ENCODE results near the gene ADAMTSL5. TPM values are rescaled to one million over a fixed set of nuclear protein-coding genes. Genes with fewer than 3 reads are reported as not detected.

ADAMTSL5 gene
- total RNA-seq, 5 donors from 2014 or later (not counting 1 experiment from before 2014, with no cell fraction given), result 5.7 to 7.9 (median 6.9) TPM

DNA sequence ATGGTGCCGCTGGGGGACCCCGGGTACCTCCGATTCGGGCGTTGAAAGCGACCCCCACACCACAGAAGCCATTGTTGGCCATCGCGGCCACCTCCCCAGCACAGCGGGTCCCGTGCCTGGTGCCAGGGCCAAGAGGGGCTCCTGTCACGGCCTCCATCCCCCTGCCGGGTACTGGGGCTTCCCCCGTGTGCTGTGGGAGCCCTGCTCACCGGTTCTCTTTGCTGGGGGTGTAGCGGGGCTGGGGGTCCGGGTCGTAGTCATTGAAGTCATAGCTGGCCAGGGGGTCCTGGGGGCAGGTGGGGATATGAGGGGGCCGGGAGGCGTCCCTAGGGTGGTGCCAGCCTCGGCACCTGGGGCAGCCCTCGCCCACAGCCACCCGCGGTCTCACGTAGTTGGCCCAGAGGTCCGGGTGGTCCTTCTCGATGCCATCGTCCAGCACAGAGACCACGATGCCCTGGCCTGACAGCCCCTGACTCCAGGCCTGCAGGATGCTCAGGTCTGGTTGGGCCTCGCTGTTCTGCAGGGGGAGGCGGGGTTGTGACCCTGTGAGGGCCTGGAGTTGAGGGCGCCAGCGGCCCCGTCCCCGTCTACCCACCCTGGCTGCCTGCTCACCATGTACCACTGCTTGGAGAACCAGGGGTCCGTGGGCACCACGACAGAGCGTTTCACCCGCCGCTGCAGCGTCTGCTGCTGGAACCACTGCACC, 25.1 kb downstream of the ADAMTSL5 start:
- POLR2A ChIA-PET, result no interaction called here
- no peaks in the 10 kb centered on the region for H3K36me3 ChIP-seq (ENCODE audit: control insufficient read depth in 2 of 2, extremely low read depth in 1 of 2, insufficient read depth in 1 of 2, low read length in 1 of 2)

DNA sequence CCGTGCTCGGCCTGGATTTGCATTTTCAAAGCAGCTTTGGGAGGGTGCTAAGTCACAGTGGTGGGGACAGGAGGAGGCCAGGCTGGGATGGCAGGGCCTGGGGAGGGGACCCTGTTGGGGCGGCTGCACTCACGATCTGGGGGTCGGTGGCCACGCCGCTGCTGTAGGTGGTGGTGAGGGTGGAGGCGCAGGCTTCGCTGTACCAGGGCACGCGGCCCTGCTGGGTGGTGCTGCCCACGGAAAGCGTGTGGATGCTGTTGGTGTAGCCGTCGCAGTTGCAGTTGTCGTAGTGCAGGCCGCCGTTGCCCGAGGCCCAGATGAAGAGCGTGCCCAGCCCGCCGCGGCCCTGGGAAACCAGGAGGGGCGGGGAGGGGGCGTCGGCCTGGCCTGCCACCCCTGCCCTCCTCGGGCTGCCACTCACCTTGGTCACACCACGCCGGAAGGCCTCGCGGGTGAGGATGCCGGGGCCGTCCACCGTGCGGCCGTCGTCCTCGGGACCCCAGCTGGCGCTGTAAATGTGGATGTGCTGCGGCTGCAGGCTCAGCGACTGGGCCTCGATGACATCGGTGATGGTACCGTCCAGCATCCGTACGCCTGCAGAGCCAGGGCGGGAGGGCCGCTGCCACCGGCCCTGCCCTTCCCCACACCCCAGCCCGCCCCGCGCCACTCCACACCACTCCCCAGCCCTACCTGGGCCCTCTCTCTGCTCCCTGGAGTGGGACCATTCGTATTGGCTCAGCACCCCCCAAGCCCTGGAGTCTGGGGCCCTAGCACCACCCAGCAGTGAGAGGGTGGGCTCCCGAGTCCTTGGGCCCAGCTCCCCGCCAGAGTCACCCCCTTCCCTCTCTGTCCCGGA, 25.9 kb downstream of the ADAMTSL5 start:
- no peaks in the 10 kb centered on the region for H3K9me3 Mint-ChIP-seq
- no peak overlapping the region for H3K27ac Mint-ChIP-seq
- no peaks in the 10 kb centered on the region for H3K27me3 Mint-ChIP-seq
- H3K27me3 ChIP-seq (replicated peaks in 1 of 2; ENCODE audit: control insufficient read depth in 2 of 2, extremely low read depth in 1 of 2, insufficient read depth in 2 of 2, low read length in 1 of 2), result peaks cover 0 to 8% of the 10 kb centered on the region in 2 experiments
- peaks cover 0 to 22% of the 10 kb centered on the region in 2 experiments for H3K4me1 ChIP-seq (ENCODE audit: control insufficient read depth in 1 of 2, extremely low read depth in 1 of 2, insufficient read depth in 2 of 2, low read length in 2 of 2)
- H3K36me3 ChIP-seq (ENCODE audit: control insufficient read depth in 2 of 2, extremely low read depth in 1 of 2, insufficient read depth in 1 of 2, low read length in 1 of 2), result no peaks in the 10 kb centered on the region
- H3K4me3 ChIP-seq (ENCODE audit: control insufficient read depth in 1 of 2, extremely low read depth in 1 of 2, low read length in 1 of 2), result no peak overlapping the region
- no peak overlapping the region for H3K27ac ChIP-seq (ENCODE audit: low read length)
- H3K9me3 ChIP-seq, result no peaks in the 10 kb centered on the region
- CTCF ChIA-PET, result no interaction called here
- POLR2A ChIA-PET, result no interaction called here
- 96% methylated on average over 44 of the region's 56 CpGs for WGBS (ENCODE audit: insufficient coverage)
- H3K4me1 Mint-ChIP-seq, result peaks cover 10 to 14% (median 11%) of the 10 kb centered on the region in 3 donors
- no peak for DNase-seq
- H3K36me3 Mint-ChIP-seq, result no peaks in the 10 kb centered on the region
- H3K4me3 Mint-ChIP-seq, result no peak overlapping the region
- no peak for ATAC-seq (replicated peaks in 1 of 4)

More for the DNA sequence above, 25.1 kb downstream of the ADAMTSL5 start:
- Mint-ChIP-seq H3K4me3 (no peak overlapping the region), H3K36me3 (no peaks in the 10 kb centered on the region), H3K27ac (no peak overlapping the region), H3K9me3 (no peaks in the 10 kb centered on the region), H3K27me3 (no peaks in the 10 kb centered on the region), H3K4me1 (peaks cover 11 to 16% (median 12%) of the 10 kb centered on the region in 3 donors)
- Histone ChIP-seq H3K9me3 (no peaks in the 10 kb centered on the region), H3K4me1 (ENCODE audit: control insufficient read depth in 1 of 2, extremely low read depth in 1 of 2, insufficient read depth in 2 of 2, low read length in 2 of 2) (peaks cover 0 to 22% of the 10 kb centered on the region in 2 experiments), H3K27me3 (replicated peaks in 1 of 2; ENCODE audit: control insufficient read depth in 2 of 2, extremely low read depth in 1 of 2, insufficient read depth in 2 of 2, low read length in 1 of 2) (peaks cover 0 to 8% of the 10 kb centered on the region in 2 experiments), H3K27ac (ENCODE audit: low read length) (no peak overlapping the region), H3K4me3 (ENCODE audit: control insufficient read depth in 1 of 2, extremely low read depth in 1 of 2, low read length in 1 of 2) (no peak overlapping the region)
- WGBS (ENCODE audit: insufficient coverage), result 90% methylated on average over 27 of the region's 40 CpGs
- DNase-seq, result no peak
- no peak for ATAC-seq (replicated peaks in 1 of 4)
- CTCF ChIA-PET, result no interaction called here

DNA sequence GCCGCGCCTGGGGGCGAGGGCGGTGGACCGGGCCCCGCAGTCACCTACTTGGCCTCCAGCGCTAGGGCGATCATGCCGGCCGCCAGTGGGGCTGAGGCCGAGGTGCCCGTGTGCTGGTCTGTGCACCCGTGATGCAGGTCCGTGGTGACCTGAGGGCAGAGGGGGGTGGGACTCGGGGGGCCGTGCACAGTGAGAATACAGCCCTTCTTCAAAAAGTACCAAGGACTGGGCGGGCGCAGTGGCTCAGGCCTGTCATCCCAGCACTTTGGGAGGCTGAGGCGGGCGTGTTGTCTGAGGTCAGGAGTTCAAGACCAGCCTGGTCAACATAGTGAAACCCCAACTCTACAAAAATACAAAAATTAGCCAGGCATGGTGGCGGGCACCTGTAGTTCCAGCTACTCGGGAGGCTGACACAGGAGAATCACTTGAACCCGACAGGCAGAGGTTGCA, 28.8 kb downstream of the ADAMTSL5 start:
- no peaks in the 10 kb centered on the region for H3K27me3 Mint-ChIP-seq
- 93% methylated on average over 22 of the region's 23 CpGs for WGBS (ENCODE audit: insufficient coverage)
- no peaks in the 10 kb centered on the region for H3K9me3 ChIP-seq
- ATAC-seq (replicated peaks in 1 of 4) (no peak), DNase-seq (no peak)
- peaks cover 4 to 6% (median 4%) of the 10 kb centered on the region in 3 donors for H3K4me1 Mint-ChIP-seq
- H3K4me3 ChIP-seq (ENCODE audit: control insufficient read depth in 1 of 2, extremely low read depth in 1 of 2, low read length in 1 of 2), result no peak overlapping the region
- no peaks in the 10 kb centered on the region for H3K36me3 Mint-ChIP-seq
- H3K4me1 ChIP-seq (ENCODE audit: control insufficient read depth in 1 of 2, extremely low read depth in 1 of 2, insufficient read depth in 2 of 2, low read length in 2 of 2), result peaks cover 0 to 6% of the 10 kb centered on the region in 2 experiments
- H3K27ac ChIP-seq (ENCODE audit: low read length), result no peak overlapping the region
- POLR2A ChIA-PET, result no interaction called here
- no peaks in the 10 kb centered on the region for H3K27me3 ChIP-seq (replicated peaks in 1 of 2; ENCODE audit: control insufficient read depth in 2 of 2, extremely low read depth in 1 of 2, insufficient read depth in 2 of 2, low read length in 1 of 2)
- CTCF ChIA-PET, result no interaction called here
- H3K27ac Mint-ChIP-seq, result no peak overlapping the region
- H3K9me3 Mint-ChIP-seq, result no peaks in the 10 kb centered on the region
- no peak overlapping the region for H3K4me3 Mint-ChIP-seq
- H3K36me3 ChIP-seq (ENCODE audit: control insufficient read depth in 2 of 2, extremely low read depth in 1 of 2, insufficient read depth in 1 of 2, low read length in 1 of 2), result no peaks in the 10 kb centered on the region

DNA sequence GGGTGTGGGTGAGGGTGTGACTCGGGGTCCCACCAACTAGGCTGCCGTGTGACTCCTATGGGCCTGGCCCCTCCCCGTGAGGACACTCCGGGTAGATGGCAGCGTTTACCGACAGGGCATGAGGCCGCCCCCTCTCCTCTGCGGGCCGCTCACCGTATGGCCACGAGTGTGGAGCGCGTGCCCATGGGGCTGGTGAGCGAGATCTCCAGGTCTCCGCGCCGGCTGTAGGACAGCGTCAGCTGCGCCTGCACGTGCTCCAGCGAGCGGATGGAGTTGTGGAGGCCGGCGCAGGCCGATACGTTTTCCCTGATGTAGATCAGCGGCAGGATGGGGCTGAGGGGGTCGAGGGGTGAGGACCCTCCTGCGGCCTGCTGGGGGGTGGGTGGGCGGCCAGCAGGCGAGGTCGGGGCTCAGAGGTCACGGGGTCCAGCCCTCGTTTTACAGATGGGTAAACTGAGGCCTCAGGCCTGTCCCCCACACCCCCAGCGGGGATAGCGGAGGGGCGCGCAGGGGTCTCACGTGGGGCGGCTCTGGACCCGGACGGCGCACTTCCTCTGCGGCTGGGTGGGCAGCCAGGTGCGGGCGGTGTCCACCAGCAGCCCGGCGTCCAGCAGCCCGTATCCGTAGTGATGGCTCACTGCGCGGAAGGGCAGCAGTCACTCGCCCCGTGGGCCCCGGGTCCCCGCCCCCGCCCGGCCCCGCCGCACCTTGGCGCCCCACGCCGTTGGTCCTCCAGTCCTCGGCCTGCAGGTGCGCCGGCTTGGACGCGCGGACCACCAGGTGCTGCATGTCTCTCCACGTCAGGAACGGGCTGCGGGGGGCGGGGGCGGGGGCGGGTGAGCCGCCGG, 29.5 kb downstream of the ADAMTSL5 start:
- DNase-seq (no peak), ATAC-seq (replicated peaks in 1 of 4) (no peak)
- Mint-ChIP-seq H3K27ac (no peak overlapping the region), H3K9me3 (no peaks in the 10 kb centered on the region), H3K4me3 (no peak overlapping the region), H3K4me1 (peaks cover 4 to 8% (median 8%) of the 10 kb centered on the region in 3 donors), H3K36me3 (no peaks in the 10 kb centered on the region), H3K27me3 (no peaks in the 10 kb centered on the region)
- Histone ChIP-seq H3K4me1 (ENCODE audit: control insufficient read depth in 1 of 2, extremely low read depth in 1 of 2, insufficient read depth in 2 of 2, low read length in 2 of 2) (peaks cover 3 to 9% of the 10 kb centered on the region in 2 experiments), H3K27ac (ENCODE audit: low read length) (no peak overlapping the region), H3K9me3 (no peaks in the 10 kb centered on the region), H3K4me3 (ENCODE audit: control insufficient read depth in 1 of 2, extremely low read depth in 1 of 2, low read length in 1 of 2) (no peak overlapping the region), H3K27me3 (replicated peaks in 1 of 2; ENCODE audit: control insufficient read depth in 2 of 2, extremely low read depth in 1 of 2, insufficient read depth in 2 of 2, low read length in 1 of 2) (no peaks in the 10 kb centered on the region), H3K36me3 (ENCODE audit: control insufficient read depth in 2 of 2, extremely low read depth in 1 of 2, insufficient read depth in 1 of 2, low read length in 1 of 2) (no peaks in the 10 kb centered on the region)
- POLR2A ChIA-PET, result no interaction called here
- 95% methylated on average over 65 of the region's 77 CpGs for WGBS (ENCODE audit: insufficient coverage)
- CTCF ChIA-PET, result no interaction called here

DNA sequence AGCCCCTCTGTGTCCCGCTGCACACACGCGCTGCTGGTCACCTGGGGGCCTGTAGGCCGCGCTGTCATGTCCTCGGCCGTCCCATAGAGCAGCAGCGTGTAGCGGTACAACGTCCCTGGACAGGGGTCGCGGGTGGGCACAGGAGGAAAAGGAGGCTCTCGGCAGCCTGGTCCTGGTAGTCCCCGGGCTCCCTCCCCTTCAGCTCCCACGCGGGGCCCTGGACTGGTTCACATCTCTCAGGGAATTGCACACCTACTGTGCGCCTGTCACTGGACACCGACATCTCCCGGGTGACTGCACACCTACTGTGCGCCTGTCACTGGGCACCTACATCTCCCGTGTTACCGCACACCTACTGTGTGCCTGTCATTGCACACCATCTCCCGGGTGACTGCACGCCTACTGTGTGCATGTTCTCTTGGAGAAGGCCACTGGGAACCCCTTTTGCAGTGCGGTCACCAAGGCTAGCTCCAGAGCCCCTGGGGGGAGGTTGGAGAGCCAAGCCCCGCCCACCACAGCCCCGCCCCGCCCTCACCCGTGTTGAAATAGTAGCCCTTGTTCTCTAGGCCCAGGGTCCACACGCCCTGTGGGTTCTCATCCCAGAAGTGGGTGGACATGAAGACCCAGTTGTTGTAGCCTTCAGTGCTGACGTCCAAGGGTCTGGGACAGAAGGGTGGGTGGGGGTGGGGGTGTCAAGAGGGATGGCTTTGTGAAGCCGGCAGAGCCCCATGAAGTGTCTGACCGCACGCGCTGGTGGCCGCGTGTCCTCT, 30.3 kb downstream of the ADAMTSL5 start:
- H3K4me3 Mint-ChIP-seq, result no peak overlapping the region
- peaks cover 4 to 18% of the 10 kb centered on the region in 2 experiments for H3K4me1 ChIP-seq (ENCODE audit: control insufficient read depth in 1 of 2, extremely low read depth in 1 of 2, insufficient read depth in 2 of 2, low read length in 2 of 2)

More for the DNA sequence above, 30.3 kb downstream of the ADAMTSL5 start:
- Mint-ChIP-seq H3K36me3 (no peaks in the 10 kb centered on the region), H3K9me3 (no peaks in the 10 kb centered on the region), H3K27ac (no peak overlapping the region), H3K4me1 (peaks cover 5 to 16% (median 11%) of the 10 kb centered on the region in 3 donors), H3K27me3 (no peaks in the 10 kb centered on the region)
- DNase-seq (no peak), ATAC-seq (replicated peaks in 1 of 4) (no peak)
- ChIA-PET POLR2A (no interaction called here), CTCF (no interaction called here)
- H3K9me3 ChIP-seq, result no peaks in the 10 kb centered on the region
- no peak overlapping the region for H3K4me3 ChIP-seq (ENCODE audit: control insufficient read depth in 1 of 2, extremely low read depth in 1 of 2, low read length in 1 of 2)
- WGBS (ENCODE audit: insufficient coverage), result 91% methylated on average over 28 of the region's 37 CpGs
- H3K27ac ChIP-seq (ENCODE audit: low read length), result no peak overlapping the region
- H3K27me3 ChIP-seq (replicated peaks in 1 of 2; ENCODE audit: control insufficient read depth in 2 of 2, extremely low read depth in 1 of 2, insufficient read depth in 2 of 2, low read length in 1 of 2), result no peaks in the 10 kb centered on the region
- no peaks in the 10 kb centered on the region for H3K36me3 ChIP-seq (ENCODE audit: control insufficient read depth in 2 of 2, extremely low read depth in 1 of 2, insufficient read depth in 1 of 2, low read length in 1 of 2)
